Right atrium auricular region (tissue), 2 donors: ENCODE data around the gene SPATA20. TPM values are rescaled to one million over a fixed set of nuclear protein-coding genes. Genes with fewer than 3 reads are reported as not detected.

Experiments
- DNase-seq: peaks from one replicate; pipeline ENCODE4 v3.0.0-alpha.2; 2019; ENCODE audit warnings: low spot score
- H3K27ac ChIP-seq, 2 donors: fragments of 200-600 bp; sonication (generic); 1 replicate in 1 of 2; 2 replicates in 1 of 2; pipeline ENCODE4 v1.5.1; 2016 to 2019
- H3K27me3 ChIP-seq, 2 donors: fragments of 200-600 bp; sonication (generic); one replicate each; pipeline versions ENCODE4 v1.5.1 to v1.6.0; 2017 to 2019
- H3K36me3 ChIP-seq: fragments of 200-600 bp; sonication (generic); one replicate; pipeline ENCODE4 v1.5.1; 2016
- H3K4me1 ChIP-seq, 2 donors: fragments of 200-600 bp; sonication (generic); one replicate each; pipeline versions ENCODE4 v1.5.1 to v1.6.0; 2017 to 2019
- H3K4me3 ChIP-seq, 2 donors: fragments of 200-600 bp; sonication (generic); 1 replicate in 1 of 2; 2 replicates in 1 of 2; pipeline ENCODE4 v1.5.1; 2017 to 2019; ENCODE audit warnings: mild to moderate bottlenecking in 1 of 2, moderate library complexity in 1 of 2
- H3K9me3 ChIP-seq, 2 donors: fragments of 200-600 bp; sonication (generic); one replicate each; pipeline ENCODE4 v1.5.1; 2019
- CTCF ChIP-seq, 2 donors: fragments of 200-600 bp; sonication (generic); IDR thresholded peaks; one replicate each; pipeline ENCODE4 v1.5.1; 2019; ENCODE audit warnings: antibody characterized with exemption in 2 of 2
- total RNA-seq, 2 donors: library from RNA; depleted of rRNA; stranded (reverse); fragments of >200 nt; gene quantifications; one replicate each; pipeline ENCODE4 v1.1.0, GENCODE V29; 2016

Gene SPATA20
- total RNA-seq, 2 donors from 2014 or later: 42.8 to 59.3 TPM

- no peak overlapping the region for H3K4me3 ChIP-seq
- peaks cover 0 to 30% of the 10 kb centered on the region in 2 donors for H3K4me1 ChIP-seq
- no peaks in the 10 kb centered on the region for H3K27me3 ChIP-seq
- H3K9me3 ChIP-seq: no peaks in the 10 kb centered on the region
- DNase-seq: no peak
- TF ChIP-seq CTCF (IDR thresholded peaks at IDR 0.05): no peak
- H3K27ac ChIP-seq: peak overlapping the region in 1 of 2 donors; percentile 17
- no peaks in the 10 kb centered on the region for H3K36me3 ChIP-seq
Measured at GRCh38 chr17:50511058-50511457, 35.9 kb upstream of the SPATA20 start.

GRCh38 chr17:50513495-50513894 is 33.5 kb upstream of the SPATA20 start:
- Histone ChIP-seq H3K9me3 (no peaks in the 10 kb centered on the region), H3K36me3 (no peaks in the 10 kb centered on the region), H3K27me3 (no peaks in the 10 kb centered on the region), H3K27ac (no peak overlapping the region), H3K4me1 (peaks cover 0 to 30% of the 10 kb centered on the region in 2 donors), H3K4me3 (no peak overlapping the region)
- TF ChIP-seq CTCF (IDR thresholded peaks at IDR 0.05): no peak
- no peak for DNase-seq

GRCh38 chr17:50514388-50514787 is 32.6 kb upstream of the SPATA20 start:
- peak overlapping the region in 1 of 2 donors; percentile 16 for H3K27ac ChIP-seq

GRCh38 chr17:50514936-50515702 is 31.9 kb upstream of the SPATA20 start:
- Histone ChIP-seq H3K36me3 (no peaks in the 10 kb centered on the region), H3K27ac (peak overlapping the region in 1 of 2 donors; percentile 16), H3K4me1 (peaks cover 0 to 22% of the 10 kb centered on the region in 2 donors), H3K9me3 (no peaks in the 10 kb centered on the region), H3K4me3 (no peak overlapping the region), H3K27me3 (no peaks in the 10 kb centered on the region)
- no peak for DNase-seq
- no peak for TF ChIP-seq CTCF (IDR thresholded peaks at IDR 0.05)

More at GRCh38 chr17:50514388-50514787, 32.6 kb upstream of the SPATA20 start:
- Histone ChIP-seq H3K36me3 (no peaks in the 10 kb centered on the region), H3K4me3 (no peak overlapping the region), H3K9me3 (no peaks in the 10 kb centered on the region), H3K4me1 (peaks cover 0 to 22% of the 10 kb centered on the region in 2 donors), H3K27me3 (no peaks in the 10 kb centered on the region)
- DNase-seq: no peak
- TF ChIP-seq CTCF (IDR thresholded peaks at IDR 0.05): no peak

- H3K36me3 ChIP-seq: no peaks in the 10 kb centered on the region
- peaks cover 0 to 14% of the 10 kb centered on the region in 2 donors for H3K4me1 ChIP-seq
- H3K27me3 ChIP-seq: no peaks in the 10 kb centered on the region
- no peak for TF ChIP-seq CTCF (IDR thresholded peaks at IDR 0.05)
- no peak overlapping the region for H3K27ac ChIP-seq
- no peak for DNase-seq
- H3K9me3 ChIP-seq: no peaks in the 10 kb centered on the region
- H3K4me3 ChIP-seq: no peak overlapping the region
Measured at GRCh38 chr17:50517011-50517410, 30.0 kb upstream of the SPATA20 start.
